IMR-90 (cell line): Measurements from ENCODE around the gene PRR20D. TPM values are rescaled to one million over a fixed set of nuclear protein-coding genes. Genes with fewer than 3 reads are reported as not detected.

Experiments
- ATAC-seq: fragments of 200-7000 bp; cut with Tn5 transposase; 2 replicates; pipeline ENCODE4 v1.9.1; 2020; ENCODE audit warnings: low read depth, mild to moderate bottlenecking, moderate library complexity
- BruUV-seq: library from RNA; stranded (reverse); fragments of 400-500 nt; replicated peaks from 2 replicates; lab custom pipeline; 2021; lab: Mats Ljungman, UMichigan
- CTCF ChIA-PET: fragments of 300-600 bp; formaldehyde crosslinking; extraction: SDS; loops from one replicate; lab custom pipeline; 2021; ENCODE audit warnings: antibody characterized with exemption; lab: Yijun Ruan, JAX
- POLR2A ChIA-PET: fragments of 300-600 bp; sonication (Branson Sonifier 250); formaldehyde crosslinking; loops from one replicate; lab custom pipeline; 2022; ENCODE audit warnings: antibody characterized with exemption; ENCODE audit not compliant: unreplicated experiment; lab: Charles Lee
- DNase-seq: peaks from one replicate; pipeline ENCODE4 v3.0.0; 2013
- H2AFZ ChIP-seq: replicated peaks from 2 replicates; pipeline ENCODE3; 2013; ENCODE audit warnings: low read length, mild to moderate bottlenecking; ENCODE audit not compliant: poor library complexity
- H2AK5ac ChIP-seq: 2 replicates; pipeline ENCODE4 v1.6.1; 2013; ENCODE audit warnings: low read depth, low read length, inconsistent platforms
- H2AK9ac ChIP-seq: replicated peaks from 2 replicates; pipeline ENCODE3; 2013; ENCODE audit warnings: mild to moderate bottlenecking, low read depth, low read length, moderate library complexity; ENCODE audit not compliant: poor library complexity
- H2BK120ac ChIP-seq: 2 replicates; pipeline ENCODE4 v1.6.1; 2013; ENCODE audit warnings: low read depth, low read length, inconsistent platforms
- H2BK15ac ChIP-seq: 3 replicates; pipeline ENCODE4 v1.6.1; 2013; ENCODE audit warnings: low read depth, low read length, inconsistent platforms
- H2BK20ac ChIP-seq: 2 replicates; pipeline ENCODE4 v1.6.1; 2013; ENCODE audit warnings: low read depth, mild to moderate bottlenecking, inconsistent platforms, low read length, moderate library complexity
- H2BK5ac ChIP-seq: 2 replicates; pipeline ENCODE4 v1.6.1; 2013; ENCODE audit warnings: mild to moderate bottlenecking, low read depth, low read length, inconsistent platforms; ENCODE audit not compliant: poor library complexity, severe bottlenecking
- H3K14ac ChIP-seq: replicated peaks from 2 replicates; pipeline ENCODE4 v1.6.1; 2013; ENCODE audit warnings: low read depth, low read length, inconsistent platforms
- H3K18ac ChIP-seq: 2 replicates; pipeline ENCODE4 v1.6.1; 2013; ENCODE audit warnings: low read depth, low read length, control low read depth
- H3K23ac ChIP-seq: 2 replicates; pipeline ENCODE4 v1.6.1; 2013; ENCODE audit warnings: low read depth, low read length, inconsistent platforms
- H3K27ac ChIP-seq: 2 replicates; pipeline ENCODE4 v1.5.1; 2013; ENCODE audit warnings: mild to moderate bottlenecking, control low read depth, low read length; ENCODE audit not compliant: insufficient read depth
- H3K27me3 ChIP-seq: 2 replicates; pipeline ENCODE4 v1.6.1; 2013; ENCODE audit warnings: low read length; ENCODE audit not compliant: control insufficient read depth, insufficient read depth
- H3K36me3 ChIP-seq: 2 replicates; pipeline ENCODE4 v1.6.1; 2013; ENCODE audit warnings: low read length, mixed read lengths; ENCODE audit not compliant: control insufficient read depth, insufficient read depth
- H3K4ac ChIP-seq: 2 replicates; pipeline ENCODE4 v1.6.1; 2013; ENCODE audit warnings: low read depth, low read length, inconsistent platforms
- H3K4me1 ChIP-seq: 2 replicates; pipeline ENCODE4 v1.6.1; 2013; ENCODE audit warnings: low read length, mixed read lengths; ENCODE audit not compliant: control insufficient read depth, insufficient read depth
- H3K4me2 ChIP-seq: 2 replicates; pipeline ENCODE4 v1.6.1; 2013; ENCODE audit warnings: low read depth, mild to moderate bottlenecking, control low read depth, low read length, moderate library complexity
- H3K4me3 ChIP-seq: 2 replicates; pipeline ENCODE4 v1.5.1; 2013; ENCODE audit warnings: low read depth, mild to moderate bottlenecking, control low read depth, low read length, moderate library complexity; ENCODE audit not compliant: insufficient read depth
- H3K56ac ChIP-seq: 2 replicates; pipeline ENCODE4 v1.6.1; 2013; ENCODE audit warnings: low read length, inconsistent platforms; ENCODE audit not compliant: insufficient read depth; ENCODE audit errors: extremely low read depth
- H3K79me1 ChIP-seq, 2 experiments: 2 replicates each; pipeline ENCODE4 v1.6.1; 2013; ENCODE audit warnings: low read length in 2 of 2, inconsistent platforms in 1 of 2, low read depth in 1 of 2
- H3K9ac ChIP-seq: 2 replicates; pipeline ENCODE4 v1.6.1; 2013; ENCODE audit warnings: low read depth, low read length, control low read depth
- H3K9me1 ChIP-seq: 2 replicates; pipeline ENCODE4 v1.6.1; 2013; ENCODE audit warnings: low read length, inconsistent platforms; ENCODE audit not compliant: insufficient read depth
- H3K9me3 ChIP-seq: 2 replicates; pipeline ENCODE4 v1.6.1; 2013; ENCODE audit warnings: low read length; ENCODE audit not compliant: control insufficient read depth, insufficient read depth
- H4K20me1 ChIP-seq: 2 replicates; pipeline ENCODE4 v1.6.1; 2013; ENCODE audit warnings: low read length, inconsistent platforms; ENCODE audit not compliant: insufficient read depth
- H4K5ac ChIP-seq: 2 replicates; pipeline ENCODE4 v1.6.1; 2013; ENCODE audit warnings: mild to moderate bottlenecking, low read depth, low read length, control low read depth
- H4K8ac ChIP-seq, 2 experiments: 2 replicates each; pipeline ENCODE4 v1.6.1; 2013; ENCODE audit warnings: low read depth in 2 of 2, low read length in 2 of 2, control low read depth in 1 of 2, inconsistent platforms in 1 of 2
- H4K91ac ChIP-seq: 2 replicates; pipeline ENCODE4 v1.6.1; 2013; ENCODE audit warnings: low read depth, low read length, inconsistent platforms; ENCODE audit not compliant: insufficient read depth
- BHLHE40 ChIP-seq: fragments of 150-350 bp; IDR thresholded peaks from 2 replicates; pipeline ENCODE4 v1.6.1; 2016; ENCODE audit warnings: mild to moderate bottlenecking, low read depth, low read length
- CEBPB ChIP-seq: IDR thresholded peaks from 2 replicates; pipeline ENCODE4 v1.6.1; 2012; ENCODE audit warnings: low read depth, low read length, improper control_type of control experiment
- CHD1 ChIP-seq: IDR thresholded peaks from 2 replicates; pipeline ENCODE4 v1.6.1; 2012; ENCODE audit warnings: low read depth, low read length, improper control_type of control experiment
- CTCF ChIP-seq: conservative IDR thresholded peaks from 2 replicates; pipeline ENCODE4 v1.5.1; 2012; ENCODE audit warnings: mild to moderate bottlenecking, low read depth, low read length, improper control_type of control experiment
- FOS ChIP-seq: fragments of 150-350 bp; IDR thresholded peaks from 2 replicates; pipeline ENCODE4 v1.6.1; 2016; ENCODE audit warnings: low read depth, low read length
- MAFK ChIP-seq: IDR thresholded peaks from 2 replicates; pipeline ENCODE4 v1.6.1; 2012; ENCODE audit warnings: low read depth, low read length, improper control_type of control experiment
- MXI1 ChIP-seq: IDR thresholded peaks from 2 replicates; pipeline ENCODE4 v1.6.1; 2012; ENCODE audit warnings: low read depth, mild to moderate bottlenecking, low read length, moderate library complexity, borderline replicate concordance
- NFE2L2 ChIP-seq: fragments of 150-350 bp; IDR thresholded peaks from 2 replicates; pipeline ENCODE4 v1.6.1; 2016; ENCODE audit warnings: low read depth, mild to moderate bottlenecking, low read length
- POLR2A ChIP-seq: IDR thresholded peaks from 2 replicates; pipeline ENCODE4 v1.6.1; 2012; ENCODE audit warnings: mild to moderate bottlenecking, low read depth, low read length
- RAD21 ChIP-seq: IDR thresholded peaks from 2 replicates; pipeline ENCODE4 v1.6.1; 2012; ENCODE audit warnings: low read length, improper control_type of control experiment
- RCOR1 ChIP-seq: IDR thresholded peaks from 2 replicates; pipeline ENCODE4 v1.6.1; 2012; ENCODE audit warnings: mild to moderate bottlenecking, low read length, improper control_type of control experiment; ENCODE audit not compliant: insufficient replicate concordance
- RFX5 ChIP-seq: IDR thresholded peaks from 2 replicates; pipeline ENCODE4 v1.8.0; 2012; ENCODE audit warnings: low read depth, mild to moderate bottlenecking, low read length, moderate library complexity
- SMC3 ChIP-seq: fragments of 150-350 bp; IDR thresholded peaks from 2 replicates; pipeline ENCODE4 v1.6.1; 2016; ENCODE audit warnings: low read depth, mild to moderate bottlenecking, antibody characterized with exemption, low read length, moderate library complexity
- USF2 ChIP-seq: fragments of 150-350 bp; IDR thresholded peaks from 2 replicates; pipeline ENCODE4 v1.6.1; 2017; ENCODE audit warnings: mild to moderate bottlenecking, antibody characterized with exemption, low read length, low read depth
- WGBS, 2 experiments: methylation state at CpG; one replicate each; pipeline versions ENCODE4 v1.1.5 to v1.1.7; 2013; ENCODE audit warnings: missing lambda C conversion rate in 2 of 2; ENCODE audit not compliant: insufficient read length in 1 of 2; ENCODE audit errors: extremely low coverage in 2 of 2; 5-methylcytosine and 5-hydroxymethylcytosine counted together
- dilution Hi-C: fragments of 300-500 bp; cut with HindIII; formaldehyde crosslinking; loops from one replicate; pipeline ENCODE4 v1.14.3; 2018; ENCODE audit warnings: low sequenced_read_pairs; ENCODE audit not compliant: unreplicated experiment
- in situ Hi-C: fragments of 300-500 bp; cut with MboI; formaldehyde crosslinking; loops from 3 replicates; pipeline ENCODE4 v1.14.3; 2019; ENCODE audit warnings: low sequenced_read_pairs, inconsistent platforms, mixed read lengths
- intact Hi-C: fragments of 100-400 bp; cut with micrococcal nuclease; formaldehyde crosslinking; loops from 2 replicates; pipeline ENCODE4 v1.10.0; 2022
- polyA plus RNA-seq, 3 experiments: library from polyadenylated mRNA; depleted of rRNA; stranded (reverse); fragments of >200 nt; gene quantifications; 2 replicates each; pipeline ENCODE4 v1.2.3, GENCODE V29; 2012; ENCODE audit warnings: low replicate concordance in 1 of 3
- total RNA-seq: library from RNA; depleted of rRNA; stranded (reverse); fragments of >200 nt; gene quantifications from 2 replicates; pipeline ENCODE4 v1.2.3, GENCODE V29; 2012
- TF ChIP-seq, protein P1 (sequence below): fragments of 150-350 bp; IDR thresholded peaks from 2 replicates; pipeline ENCODE4 v1.6.1; 2016; ENCODE audit warnings: low read depth, mild to moderate bottlenecking, low read length, moderate library complexity, borderline replicate concordance

Gene PRR20D
- total and polyA plus RNA-seq, 2 of the 4 experiments (the other 2 are of a cell fraction), result not detected

GRCh38 chr13:57212989-57213388 is 52.6 kb downstream of the PRR20D start:
- H3K14ac ChIP-seq, result no peak overlapping the region
- no TSS peak for BruUV-seq
- no peaks in the 10 kb centered on the region for H4K20me1 ChIP-seq
- H4K8ac ChIP-seq, result no peak overlapping the region
- H3K27me3 ChIP-seq, result no peaks in the 10 kb centered on the region
- no peaks in the 10 kb centered on the region for H3K9me1 ChIP-seq
- H2AK5ac ChIP-seq, result no peak overlapping the region
- H3K9me3 ChIP-seq, result peaks cover 3% of the 10 kb centered on the region; the same call in 1 of the 2 replicates
- no peak overlapping the region for H4K91ac ChIP-seq
- no peak overlapping the region for H2BK15ac ChIP-seq
- no peak overlapping the region for H3K4me3 ChIP-seq
- no peak for ATAC-seq
- dilution Hi-C loops (no loop called here), intact Hi-C loops (no loop called here), in situ Hi-C loops (no loop called here)
- H3K4me2 ChIP-seq, result no peak overlapping the region
- ChIA-PET POLR2A (no interaction called here), CTCF (no interaction called here)
- no peak overlapping the region for H4K5ac ChIP-seq
- H3K79me1 ChIP-seq, result no peaks in the 10 kb centered on the region
- WGBS, 2 experiments, result no CpG with 5 or more reads among the region's 1 CpG
- no peak overlapping the region for H3K56ac ChIP-seq
- H2AFZ ChIP-seq, result no peak overlapping the region
- no peak overlapping the region for H3K4ac ChIP-seq
- H2BK120ac ChIP-seq, result no peak overlapping the region
- no peak overlapping the region for H2BK20ac ChIP-seq
- no peak overlapping the region for H3K27ac ChIP-seq
- no peak overlapping the region for H2BK5ac ChIP-seq
- H3K18ac ChIP-seq, result no peak overlapping the region
- H3K36me3 ChIP-seq, result no peaks in the 10 kb centered on the region
- H2AK9ac ChIP-seq, result no peak overlapping the region
- no peak overlapping the region for H3K9ac ChIP-seq
- no peak for DNase-seq
- no peaks in the 10 kb centered on the region for H3K4me1 ChIP-seq
- no peak overlapping the region for H3K23ac ChIP-seq
- TF ChIP-seq CEBPB (no peak), CHD1 (no peak), MXI1 (no peak), NFE2L2 (no peak), MAFK (no peak), POLR2A (no peak), RCOR1 (no peak), CTCF (no peak), BHLHE40 (no peak), USF2 (no peak), RAD21 (no peak), RFX5 (no peak), SMC3 (no peak), FOS (no peak)
- TF ChIP-seq, protein P1, sequence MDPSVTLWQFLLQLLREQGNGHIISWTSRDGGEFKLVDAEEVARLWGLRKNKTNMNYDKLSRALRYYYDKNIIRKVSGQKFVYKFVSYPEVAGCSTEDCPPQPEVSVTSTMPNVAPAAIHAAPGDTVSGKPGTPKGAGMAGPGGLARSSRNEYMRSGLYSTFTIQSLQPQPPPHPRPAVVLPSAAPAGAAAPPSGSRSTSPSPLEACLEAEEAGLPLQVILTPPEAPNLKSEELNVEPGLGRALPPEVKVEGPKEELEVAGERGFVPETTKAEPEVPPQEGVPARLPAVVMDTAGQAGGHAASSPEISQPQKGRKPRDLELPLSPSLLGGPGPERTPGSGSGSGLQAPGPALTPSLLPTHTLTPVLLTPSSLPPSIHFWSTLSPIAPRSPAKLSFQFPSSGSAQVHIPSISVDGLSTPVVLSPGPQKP, result no peak
